ENCODE results near the gene DMTF1.

DMTF1 gene

GRCh38 chr7:87187120-87187519, 34.9 kb downstream of the DMTF1 start:
- no peak for TF ChIP-seq CTCF (IDR thresholded peaks at IDR 0.05)

- TF ChIP-seq CTCF (IDR thresholded peaks at IDR 0.05) = no peak
Observed at GRCh38 chr7:87188930-87189329, 36.7 kb downstream of the DMTF1 start.

- no peak for TF ChIP-seq CTCF (IDR thresholded peaks at IDR 0.05)
Observed at GRCh38 chr7:87190783-87191182, 38.5 kb downstream of the DMTF1 start.

GRCh38 chr7:87192784-87193487, 40.7 kb downstream of the DMTF1 start:
- TF ChIP-seq CTCF (IDR thresholded peaks at IDR 0.05) = no peak

GRCh38 chr7:87193912-87194311, 41.7 kb downstream of the DMTF1 start:
- TF ChIP-seq CTCF (IDR thresholded peaks at IDR 0.05) = no peak

GRCh38 chr7:87199241-87199640, 47.0 kb downstream of the DMTF1 start:
- no peak for TF ChIP-seq CTCF (IDR thresholded peaks at IDR 0.05)

- TF ChIP-seq CTCF (IDR thresholded peaks at IDR 0.05) = no peak
Observed at GRCh38 chr7:87199700-87200450, 47.6 kb downstream of the DMTF1 start.
